HL-60/S4 (cell line): ENCODE data around the gene CKMT2.

ENCODE experiments used
- in situ Hi-C: fragments of 300-500 bp; cut with MboI; formaldehyde crosslinking; loops from 2 replicates; pipeline ENCODE4 v1.14.3; 2022; ENCODE audit warnings: low sequenced_read_pairs

CKMT2 gene

DNA sequence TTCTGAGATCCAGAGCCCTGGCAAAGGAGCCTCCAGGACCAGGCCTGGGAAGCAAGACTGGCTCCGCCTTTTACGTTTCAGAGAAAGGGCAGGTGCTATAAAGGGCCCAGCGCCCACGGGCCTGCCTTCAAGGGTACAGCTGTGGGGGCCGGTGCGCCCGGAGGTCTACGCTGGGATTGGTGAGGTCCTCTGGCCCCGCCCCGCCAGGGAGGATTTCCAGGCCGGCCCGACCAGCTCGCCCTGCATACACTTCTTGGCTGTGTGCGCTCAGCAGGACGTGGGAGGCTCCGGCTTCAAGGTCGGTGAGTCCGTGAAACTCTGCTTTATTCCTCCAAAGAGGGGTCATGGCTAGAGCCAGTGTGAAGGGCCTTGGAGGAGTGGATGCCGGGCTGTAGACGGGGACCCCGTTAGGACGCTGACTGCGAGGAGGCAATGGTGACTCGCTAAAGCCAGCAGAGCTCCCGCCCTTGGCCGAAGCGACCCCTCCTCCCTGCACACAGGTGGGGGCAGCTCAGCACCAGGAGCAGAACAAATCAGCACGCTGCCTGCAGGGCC, at the start of gene CKMT2:
CKMT2 (plus strand) TSS at position 243 of the 555 bp plus-strand sequence. CDS start 17,811 bp downstream, outside the sequence.
- in situ Hi-C loops, result no loop called here

DNA sequence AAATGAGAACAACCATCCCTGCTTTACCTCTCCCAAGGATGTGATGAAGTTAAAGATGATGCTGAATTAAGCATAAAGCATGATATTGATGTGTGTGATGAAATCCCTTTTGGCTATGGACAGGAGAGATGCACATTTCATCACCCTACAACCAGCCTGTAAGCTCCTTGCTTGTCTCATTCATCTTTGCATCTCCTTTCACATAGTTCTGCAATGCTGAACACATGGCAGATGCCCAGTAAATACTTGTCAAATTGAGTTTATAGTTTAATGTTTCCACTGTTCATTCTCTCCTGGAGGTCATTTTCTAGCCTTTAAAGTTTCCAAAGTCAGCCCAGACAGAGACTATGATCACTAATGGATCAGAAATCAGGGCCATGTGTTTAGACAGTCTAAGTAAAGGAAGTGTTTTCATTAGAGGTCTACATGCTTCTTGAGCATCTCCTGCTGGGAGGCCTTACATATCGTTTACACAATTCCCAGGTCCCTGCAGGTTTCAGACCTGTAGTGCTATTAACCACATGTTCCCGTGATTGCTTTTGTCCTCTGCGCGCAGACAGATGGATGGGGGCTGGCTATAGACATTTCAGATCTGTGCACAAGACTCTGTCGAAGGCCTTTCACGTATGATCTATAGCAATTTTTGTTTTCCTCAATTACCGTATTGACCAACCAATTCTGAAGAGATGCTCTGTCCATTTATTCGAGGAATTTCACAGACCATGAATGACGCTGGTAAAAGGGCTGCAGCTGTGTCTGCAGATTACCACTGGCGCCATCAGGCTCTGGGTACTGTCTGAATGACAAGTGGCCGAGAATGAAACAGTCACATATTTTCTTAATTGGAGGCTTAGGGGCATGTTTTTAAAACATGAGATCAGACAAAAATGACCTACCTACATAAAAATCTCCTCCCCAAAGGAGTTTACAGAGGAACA, 49.0 kb upstream of the CKMT2 start:
- in situ Hi-C loops, result no loop called here

DNA sequence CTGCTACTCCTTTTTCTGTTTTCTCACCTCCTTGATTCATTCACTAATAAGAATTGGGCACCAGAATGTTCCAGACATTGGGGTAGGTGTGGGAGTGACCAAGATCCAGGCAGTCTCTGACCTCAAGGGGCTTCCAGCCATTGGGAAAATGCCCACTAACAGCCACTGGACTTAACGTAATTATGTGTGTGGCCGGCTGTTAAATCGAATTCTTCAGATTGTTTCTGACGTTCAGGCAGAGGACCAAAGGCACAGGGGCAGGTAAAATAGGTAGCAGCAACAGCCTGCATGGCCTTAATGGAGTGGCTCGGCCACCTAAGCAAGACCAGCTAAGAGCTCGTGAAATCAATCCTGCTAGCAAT, 48.4 kb upstream of the CKMT2 start:
- in situ Hi-C loops, result no loop called here

DNA sequence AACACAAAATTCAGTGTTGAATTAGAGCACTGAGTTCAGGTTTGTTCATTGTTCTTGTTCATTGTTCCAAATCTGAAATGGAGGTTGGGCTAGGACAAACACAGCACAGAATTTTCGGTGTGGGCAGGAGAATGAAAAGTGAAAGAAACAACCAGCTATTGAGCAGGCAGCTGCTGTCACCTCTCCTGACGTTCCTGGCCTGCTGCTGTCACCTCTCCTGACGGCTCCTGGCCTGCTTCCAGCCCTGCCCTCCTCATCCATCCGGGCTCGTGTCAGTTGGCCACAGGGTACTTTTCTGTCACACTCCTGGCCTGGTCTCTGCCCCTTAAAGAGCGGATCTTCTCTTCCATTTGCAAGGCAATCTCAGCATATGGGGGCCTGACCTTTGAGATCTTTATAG, 45.2 kb upstream of the CKMT2 start:
- in situ Hi-C loops, result no loop called here

DNA sequence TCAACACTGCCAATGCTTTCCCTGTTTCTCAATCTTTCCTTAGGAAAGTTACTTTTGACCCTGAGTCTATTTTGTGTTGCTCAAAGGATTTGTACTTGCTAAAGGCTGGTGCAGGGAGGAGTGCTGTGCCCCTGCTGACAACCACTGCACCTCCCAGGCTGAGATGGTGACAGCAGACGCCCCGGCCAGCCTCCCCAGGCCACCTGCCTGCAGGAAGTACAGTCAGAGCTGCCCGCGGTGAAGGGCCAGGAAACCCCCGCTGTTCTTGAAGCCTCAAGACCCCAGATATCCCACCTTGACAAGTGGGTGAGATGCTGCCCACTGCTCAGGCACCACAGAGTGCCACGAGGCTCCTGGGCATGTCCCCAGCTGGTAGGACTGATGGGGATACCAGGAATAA, 44.2 kb upstream of the CKMT2 start:
- in situ Hi-C loops, result no loop called here

DNA sequence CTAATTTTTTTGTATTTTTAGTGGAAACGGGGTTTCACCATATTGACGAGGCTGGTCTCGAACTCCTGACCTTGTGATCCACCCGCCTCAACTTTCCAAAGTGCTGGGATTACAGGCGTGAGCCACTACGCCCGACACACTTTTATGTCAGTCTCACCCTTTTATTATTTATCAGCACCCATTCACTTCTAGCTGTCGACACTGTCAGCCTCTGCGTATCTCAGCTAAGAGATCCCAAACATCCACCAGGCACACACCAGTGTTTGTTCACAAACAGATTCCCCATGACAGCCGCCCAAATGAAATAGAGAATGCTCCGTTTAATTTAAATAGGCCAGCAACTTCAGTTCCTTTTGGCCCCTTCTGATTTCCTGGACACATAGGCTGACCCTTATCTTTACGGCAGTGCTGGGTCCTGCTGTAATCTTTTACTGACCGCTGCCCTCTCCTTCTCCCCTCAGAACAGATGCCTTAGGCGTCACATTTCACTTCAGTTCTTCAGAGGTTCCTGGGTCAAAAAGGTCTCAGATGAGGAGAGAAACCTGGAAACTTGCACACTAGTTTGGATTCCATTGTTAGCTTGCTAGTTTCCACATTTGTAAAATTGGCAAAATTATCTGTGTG, 43.1 kb upstream of the CKMT2 start:
- in situ Hi-C loops, result no loop called here

DNA sequence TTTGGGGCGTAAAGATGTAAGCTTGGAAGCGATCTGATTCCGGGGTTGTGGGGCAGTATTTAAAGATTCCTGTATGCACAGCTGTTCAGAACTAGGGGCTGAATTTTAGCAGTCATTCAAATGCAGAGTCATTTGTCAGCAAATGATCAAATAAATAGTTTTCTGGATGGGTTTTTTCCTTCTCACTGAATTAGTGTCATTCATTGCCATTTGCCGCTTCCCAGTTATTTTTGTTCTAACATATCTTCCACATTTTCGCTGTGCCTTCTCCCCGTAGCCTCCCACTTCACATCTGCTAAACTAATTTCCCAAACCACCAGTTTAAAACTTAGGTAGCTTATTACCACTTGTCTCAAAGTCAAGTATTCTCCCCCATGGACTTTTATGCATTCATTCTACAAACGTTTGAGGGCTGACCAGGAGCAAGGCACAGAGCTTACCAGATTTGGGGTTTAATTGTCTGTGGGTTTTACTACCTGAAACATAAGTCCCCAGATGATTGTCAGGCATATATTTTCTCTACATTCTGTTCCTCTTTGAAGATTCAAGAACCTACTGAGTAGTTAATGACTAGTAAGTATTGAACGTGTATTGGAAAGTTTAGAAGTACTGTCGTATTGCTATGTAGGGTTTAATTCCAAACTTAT, 41.3 kb upstream of the CKMT2 start:
- in situ Hi-C loops, result no loop called here

DNA sequence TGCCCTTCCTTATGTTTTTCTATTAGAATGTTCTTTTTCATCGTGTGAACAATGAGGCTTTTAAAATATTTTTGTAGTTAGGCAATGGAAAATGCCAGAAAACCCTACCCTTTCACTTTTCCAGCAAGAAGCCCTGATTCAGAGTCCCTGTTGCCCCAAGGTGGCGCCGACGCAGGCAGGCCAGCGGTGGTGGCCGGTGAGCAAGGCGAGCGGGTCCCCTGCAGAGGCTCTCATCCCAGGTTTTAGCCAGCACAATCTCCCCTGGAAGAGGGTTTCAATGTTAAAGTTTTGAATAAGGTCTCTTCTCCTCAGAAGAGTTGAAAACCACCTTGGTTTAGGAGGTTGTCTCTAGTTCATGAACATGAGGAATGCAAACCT, 40.8 kb upstream of the CKMT2 start:
- in situ Hi-C loops, result no loop called here

DNA sequence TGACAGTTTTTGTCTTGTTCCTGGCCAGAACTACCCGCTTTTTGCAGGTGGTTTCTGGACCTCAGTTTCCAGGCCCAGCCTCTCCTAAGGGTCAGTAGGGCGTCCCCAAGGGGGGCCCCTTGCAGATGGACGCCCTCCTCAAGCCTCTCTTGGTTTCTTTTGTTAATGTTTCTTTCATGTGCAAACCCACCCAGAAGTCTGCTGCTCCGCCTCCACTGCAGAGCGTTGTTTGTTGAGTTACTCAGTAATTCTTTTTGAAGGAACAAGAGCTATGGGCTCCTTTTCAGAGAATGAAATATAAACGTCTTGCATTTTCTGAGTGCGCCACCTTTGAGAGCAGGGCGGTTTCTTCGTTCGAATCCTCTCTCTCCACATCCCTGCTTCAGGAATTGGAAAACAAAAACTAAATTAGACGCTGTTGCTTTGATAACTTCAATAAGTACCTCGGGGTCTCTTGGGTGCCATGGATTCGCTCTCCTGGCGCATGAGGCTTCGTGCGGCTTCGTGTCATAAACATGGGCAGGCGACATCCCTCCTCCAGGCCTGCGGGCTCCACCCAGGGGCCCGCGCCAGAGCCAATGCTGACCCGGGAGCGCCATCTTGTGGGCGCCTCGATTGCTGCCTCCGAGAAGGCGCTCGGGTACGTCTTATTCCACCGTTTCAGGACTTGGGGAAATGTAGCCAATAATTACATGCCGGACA, 38.3 kb upstream of the CKMT2 start:
- in situ Hi-C loops, result no loop called here

DNA sequence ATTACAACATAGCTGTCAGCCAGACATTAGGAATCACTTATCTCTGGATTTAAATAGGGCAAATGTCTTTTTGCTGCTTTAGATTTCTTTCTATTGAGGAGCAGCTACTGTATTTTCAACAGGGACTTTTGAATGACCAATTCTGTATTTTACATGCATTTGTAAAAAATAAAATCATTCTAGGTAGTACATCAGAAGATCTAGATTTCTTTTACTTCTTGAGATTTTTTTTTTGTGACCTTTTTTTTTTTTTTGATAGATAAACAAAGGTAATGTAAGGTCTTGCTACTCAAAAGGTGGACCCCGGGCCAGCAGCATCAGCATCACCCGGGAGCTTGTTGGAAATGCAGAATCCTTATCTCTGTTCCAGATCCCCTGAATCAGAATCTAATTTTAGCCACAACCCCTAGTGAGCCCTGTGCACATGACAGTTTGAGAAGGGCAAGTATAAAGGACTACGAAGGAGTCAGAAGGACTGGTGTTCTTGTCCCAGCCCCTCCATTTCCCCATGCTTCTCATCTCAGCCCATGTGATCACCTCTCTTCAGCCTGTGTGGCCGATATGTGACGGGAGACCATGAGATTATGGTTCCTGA, 37.7 kb upstream of the CKMT2 start:
- in situ Hi-C loops, result no loop called here

DNA sequence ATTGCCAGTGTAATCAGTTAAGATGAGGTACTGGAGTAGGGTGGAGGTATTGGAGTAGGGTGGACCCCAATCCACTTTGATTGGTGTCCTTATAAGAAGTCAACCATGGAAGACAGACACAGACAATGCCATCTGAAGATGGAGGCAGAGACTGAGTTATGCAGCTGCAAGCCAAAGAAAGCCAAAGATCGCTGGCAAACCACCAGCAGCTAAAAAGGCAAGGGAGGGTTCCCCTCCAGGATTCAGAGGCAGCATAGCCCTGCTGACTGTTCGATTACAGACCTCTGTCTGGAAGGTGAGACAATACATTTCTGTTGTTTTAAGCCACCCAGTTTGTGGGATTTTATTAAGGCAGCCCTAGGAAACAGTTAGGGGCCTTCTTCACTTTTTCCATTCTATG, 30.5 kb upstream of the CKMT2 start:
- in situ Hi-C loops, result no loop called here

DNA sequence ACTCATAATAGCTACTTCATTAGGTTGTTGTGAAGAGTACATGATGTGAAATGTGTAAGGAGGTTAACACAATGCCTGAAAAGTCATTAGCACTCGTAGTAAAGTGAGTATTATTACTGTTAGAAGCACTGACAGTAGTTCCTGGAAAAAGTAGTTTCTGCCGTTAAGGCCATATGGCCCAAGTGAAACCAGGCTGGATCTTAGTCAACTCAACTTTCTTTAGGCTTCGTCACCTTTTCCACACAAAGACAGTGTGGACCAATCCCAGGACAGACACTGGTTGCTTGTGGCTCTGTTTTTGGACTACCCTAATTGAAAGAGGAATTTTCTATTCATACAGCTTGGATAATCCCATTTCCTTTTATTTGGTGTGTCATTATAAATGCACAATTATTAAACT, 29.4 kb upstream of the CKMT2 start:
- in situ Hi-C loops, result no loop called here

DNA sequence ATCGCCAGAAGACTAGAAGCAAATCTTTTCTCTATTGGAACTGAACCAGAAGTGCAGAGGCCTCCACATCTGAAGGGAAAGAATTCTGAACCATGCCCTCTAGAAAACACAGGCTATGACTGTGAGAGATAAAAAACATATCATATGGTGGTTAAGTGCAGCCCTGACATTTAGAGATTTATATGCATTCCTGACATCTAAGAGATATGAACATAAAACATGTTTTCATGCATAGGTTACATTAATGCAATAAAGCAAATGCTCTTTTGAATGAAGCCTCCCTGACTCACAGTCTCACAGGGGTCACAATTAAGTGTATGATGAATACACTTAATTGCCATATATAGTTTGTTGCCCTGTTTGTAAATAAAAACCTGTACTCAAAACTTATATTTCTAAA, 28.9 kb upstream of the CKMT2 start:
- in situ Hi-C loops, result no loop called here

DNA sequence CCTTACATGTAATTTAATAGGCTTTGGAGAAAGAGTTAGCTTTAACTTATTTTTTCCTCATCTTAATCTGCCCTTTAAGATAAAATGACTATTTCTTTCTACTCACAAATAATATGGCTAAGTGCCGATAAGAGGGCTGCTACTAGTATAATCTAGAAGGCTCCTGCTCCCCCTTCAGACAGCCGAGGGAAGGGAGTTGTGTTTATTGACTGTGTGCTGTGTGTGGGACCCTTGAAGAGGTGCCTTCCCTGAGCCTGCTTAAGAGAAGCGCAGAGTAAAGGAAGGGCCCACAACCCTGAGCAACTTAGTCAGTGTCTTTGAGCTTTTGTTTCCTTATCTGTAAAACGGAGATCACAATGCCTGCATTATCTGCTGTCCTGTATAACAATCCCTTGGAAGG, 28.1 kb upstream of the CKMT2 start:
- in situ Hi-C loops, result no loop called here

DNA sequence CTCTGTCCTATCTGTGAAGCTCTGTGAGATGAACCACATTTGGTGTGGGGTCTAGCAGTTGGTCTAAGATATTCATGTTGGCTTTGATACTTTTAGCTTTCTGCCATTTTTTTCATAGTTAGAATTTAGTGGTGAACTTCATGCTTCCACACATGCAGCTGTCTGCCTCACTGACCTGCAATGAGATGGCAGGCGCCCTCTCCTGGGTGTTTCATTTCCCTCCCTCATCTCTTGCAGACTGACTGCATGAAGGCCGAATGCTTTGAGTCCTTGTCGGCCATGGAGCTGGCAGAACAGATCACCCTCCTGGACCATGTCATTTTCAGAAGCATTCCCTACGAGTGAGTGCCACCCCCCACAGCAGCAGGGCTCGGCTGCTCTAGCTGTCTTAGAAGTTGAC, 26.1 kb upstream of the CKMT2 start:
- in situ Hi-C loops, result no loop called here

DNA sequence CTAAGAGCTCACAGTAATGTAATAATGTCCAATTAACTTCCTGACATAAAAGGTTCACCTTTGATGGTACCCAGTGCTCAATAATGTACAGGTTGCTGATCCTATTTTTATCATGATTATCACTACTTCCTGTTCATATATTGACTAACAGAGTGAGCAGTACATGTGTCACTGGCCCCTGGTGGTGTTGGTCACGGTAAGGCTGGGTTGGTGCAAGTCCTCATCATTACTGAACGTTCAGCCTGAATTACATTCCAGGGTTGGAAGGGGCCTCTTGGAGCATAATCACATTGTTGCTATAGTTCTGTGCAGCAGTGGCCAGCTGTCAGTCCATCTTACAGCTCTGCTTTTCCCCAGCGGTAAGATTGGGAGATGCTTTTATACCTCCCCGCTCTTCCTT, 24.2 kb upstream of the CKMT2 start:
- in situ Hi-C loops, result no loop called here

DNA sequence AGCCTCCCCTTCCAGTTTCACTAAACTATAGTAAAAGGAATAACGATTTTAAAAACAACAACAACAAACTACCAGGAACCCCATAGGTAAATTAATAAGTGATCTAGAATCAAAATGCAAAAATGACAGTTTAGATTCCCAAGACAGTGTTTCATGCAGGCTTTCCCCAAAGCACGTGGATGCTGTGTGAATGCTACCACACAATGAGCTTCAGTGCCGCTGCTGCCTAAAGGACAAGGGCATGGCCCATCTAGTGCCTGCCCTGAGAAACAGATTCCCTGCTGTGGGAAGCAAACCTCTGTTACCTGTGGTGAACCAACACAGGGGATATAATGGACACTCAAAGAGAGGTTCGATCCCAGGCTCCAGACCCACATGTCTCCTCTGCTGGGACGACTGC, 23.7 kb upstream of the CKMT2 start:
- in situ Hi-C loops, result no loop called here

DNA sequence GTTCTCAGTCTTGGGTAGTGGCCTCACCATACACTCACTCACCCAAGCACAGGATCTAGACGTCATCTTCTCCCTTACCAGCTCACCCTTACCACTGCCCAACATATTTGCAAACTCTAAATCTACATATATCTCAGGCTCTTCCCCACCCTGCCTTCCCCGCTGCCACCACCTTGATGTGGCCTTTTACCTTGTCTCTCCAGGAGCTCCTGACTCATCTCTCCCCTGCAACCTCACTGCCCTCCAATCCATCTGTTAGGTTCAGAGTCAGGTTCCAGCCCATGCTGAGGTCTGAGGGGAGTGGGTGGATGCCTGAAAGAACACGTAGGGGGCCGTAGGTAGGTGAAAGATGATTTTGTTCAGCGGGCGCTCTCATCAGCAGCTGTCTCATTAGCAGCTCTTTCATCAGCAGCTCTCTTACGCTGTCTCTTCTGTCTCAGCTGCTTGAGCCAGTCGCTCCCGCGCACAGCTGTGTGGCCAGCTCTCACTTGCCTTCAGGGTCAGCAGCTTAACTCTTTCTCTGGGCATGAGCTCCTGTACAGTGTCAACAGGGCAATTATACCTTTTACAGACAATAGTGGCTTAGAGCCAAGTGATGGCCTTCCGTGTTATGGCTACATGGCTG, 23.1 kb upstream of the CKMT2 start:
- in situ Hi-C loops, result no loop called here

DNA sequence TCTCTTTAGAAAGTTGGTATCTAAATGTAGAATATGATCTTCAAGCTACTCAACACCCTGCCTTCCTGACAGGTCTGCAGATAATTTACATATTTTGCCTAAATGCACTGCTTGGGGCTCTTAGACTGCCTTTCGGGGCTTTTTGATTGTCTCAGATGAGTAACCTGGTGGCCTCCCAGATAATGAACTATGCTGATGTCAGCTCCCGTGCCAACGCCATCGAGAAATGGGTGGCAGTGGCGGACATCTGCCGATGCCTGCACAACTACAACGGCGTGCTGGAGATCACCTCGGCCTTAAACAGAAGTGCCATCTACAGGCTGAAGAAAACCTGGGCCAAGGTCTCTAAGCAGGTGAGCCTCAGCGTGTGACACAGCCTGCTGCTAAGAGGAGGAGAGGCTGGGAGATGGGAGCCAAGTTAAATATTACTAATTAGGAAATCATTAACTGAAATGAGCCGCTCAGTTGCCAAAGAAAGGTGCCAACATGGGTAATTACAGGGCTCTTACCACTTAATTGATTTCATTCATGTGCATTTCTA, 20.8 kb upstream of the CKMT2 start:
- in situ Hi-C loops, result no loop called here

DNA sequence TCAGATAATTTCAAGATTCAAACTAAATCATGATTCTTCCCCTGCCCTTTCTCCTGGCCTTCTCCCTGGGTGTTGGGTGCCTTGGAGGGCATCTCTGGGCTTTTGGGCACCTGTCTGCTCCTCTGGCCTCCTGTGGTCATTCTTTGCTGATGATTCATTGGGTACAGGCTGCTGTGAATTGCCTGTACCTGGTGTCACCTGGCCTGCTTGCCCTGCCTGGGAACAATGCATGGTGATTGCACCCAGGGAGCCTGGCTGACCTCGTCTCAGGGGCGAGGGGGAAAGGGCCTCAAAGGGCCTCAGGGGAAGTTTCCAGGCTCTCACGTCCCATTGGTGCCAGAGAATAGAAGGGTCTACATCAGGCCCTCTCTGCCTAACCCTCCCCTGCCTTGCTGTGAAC, 20.1 kb upstream of the CKMT2 start:
- in situ Hi-C loops, result no loop called here
